HCT116 (cell line): Measurements from ENCODE around the gene MLH1. TPM values are rescaled to one million over a fixed set of nuclear protein-coding genes. Genes with fewer than 3 reads are reported as not detected.

ENCODE experiments used
- ATAC-seq: fragments of 200-7000 bp; cut with Tn5 transposase; 2 replicates; pipeline ENCODE4 v1.9.1; 2020; ENCODE audit warnings: mild to moderate bottlenecking, moderate library complexity
- BruUV-seq: library from RNA; stranded (reverse); fragments of 400-500 nt; replicated peaks from 2 replicates; lab custom pipeline; 2021; lab: Mats Ljungman, UMichigan
- CTCF ChIA-PET: fragments of 300-600 bp; sonication (Branson Sonifier 250); formaldehyde crosslinking; loops from one replicate; lab custom pipeline; 2021; ENCODE audit warnings: antibody characterized with exemption; lab: Charles Lee
- POLR2A ChIA-PET: fragments of 300-600, 350-600 bp; sonication (Branson Sonifier 250); formaldehyde crosslinking; loops from one replicate; lab custom pipeline; 2021; ENCODE audit warnings: antibody characterized with exemption; lab: Charles Lee
- RAD21 ChIA-PET, 2 experiments: fragments of 300-600 bp; sonication (Branson Sonifier 250); formaldehyde crosslinking; loops; one replicate each; lab custom pipeline; 2023; ENCODE audit warnings: low total read pairs in 2 of 2; ENCODE audit not compliant: uncharacterized antibody in 2 of 2, unreplicated experiment in 2 of 2, low non-redundant PET in 1 of 2; lab: Charles Lee
- DNase-seq: peaks from one replicate; pipeline ENCODE4 v3.0.0-alpha.2; 2010; ENCODE audit warnings: low read depth, low spot score
- H2AFZ ChIP-seq: fragments of 200-600 bp; shearing (Covaris generic), sonication (generic); 2 replicates; pipeline ENCODE4 v1.6.1; 2017; ENCODE audit warnings: low read depth, mixed run types, mixed read lengths, antibody characterized with exemption, low read length; ENCODE audit not compliant: poor library complexity, severe bottlenecking
- H3K27ac ChIP-seq: 2 replicates; pipeline ENCODE4 v1.5.1; 2012; ENCODE audit warnings: low read depth, low read length
- H3K27me3 ChIP-seq: fragments of 200-600 bp; sonication (generic); 2 replicates; pipeline ENCODE4 v1.6.1; 2016; ENCODE audit warnings: mixed run types, low read length, mixed read lengths; ENCODE audit not compliant: insufficient read depth
- H3K36me3 ChIP-seq, 2 experiments: fragments of 200-500 bp in 1 of 2; fragments of 200-600 bp in 1 of 2; sonication (Bioruptor generic) in 1 of 2; sonication (generic) in 1 of 2; 2 replicates each; pipeline versions ENCODE4 v1.5.1 to v1.6.1; 2014 to 2016; ENCODE audit warnings: low read length in 2 of 2, inconsistent platforms in 1 of 2, mixed read lengths in 1 of 2, mixed run types in 1 of 2; ENCODE audit not compliant: insufficient read depth in 2 of 2, control insufficient read depth in 1 of 2
- H3K4me1 ChIP-seq, 2 experiments: fragments of 200-600 bp in 1 of 2; sonication (generic) in 1 of 2; 2 replicates each; pipeline versions ENCODE4 v1.5.1 to v1.6.1; 2012 to 2017; ENCODE audit warnings: low read length in 2 of 2, inconsistent platforms in 1 of 2, mild to moderate bottlenecking in 1 of 2, mixed read lengths in 1 of 2, mixed run types in 1 of 2, moderate library complexity in 1 of 2; ENCODE audit not compliant: insufficient read depth in 2 of 2, control insufficient read depth in 1 of 2
- H3K4me2 ChIP-seq: fragments of 200-600 bp; sonication (generic); 2 replicates; pipeline ENCODE4 v1.6.1; 2017; ENCODE audit warnings: mixed run types, low read length, mixed read lengths
- H3K4me3 ChIP-seq, 2 experiments: fragments of 200-600 bp in 1 of 2; sonication (generic) in 1 of 2; replicated peaks in 1 of 2; 2 replicates each; pipeline ENCODE4 v1.5.1; 2011 to 2016; ENCODE audit warnings: low read length in 2 of 2, control low read depth in 1 of 2, low read depth in 1 of 2, mild to moderate bottlenecking in 1 of 2, mixed read lengths in 1 of 2, mixed run types in 1 of 2
- H3K79me2 ChIP-seq: fragments of 200-600 bp; sonication (generic); 2 replicates; pipeline ENCODE4 v1.6.1; 2017; ENCODE audit warnings: mild to moderate bottlenecking, mixed run types, low read length, moderate library complexity, mixed read lengths; ENCODE audit not compliant: insufficient read depth
- H3K9ac ChIP-seq: fragments of 200-600 bp; sonication (generic); 2 replicates; pipeline ENCODE4 v1.6.1; 2016; ENCODE audit warnings: low read length, mixed read lengths
- H3K9me2 ChIP-seq: fragments of 200-600 bp; sonication (generic), shearing (Covaris generic); 2 replicates; pipeline ENCODE4 v1.6.1; 2017; ENCODE audit warnings: mixed run types, mild to moderate bottlenecking, moderate library complexity; ENCODE audit not compliant: insufficient read depth
- H3K9me3 ChIP-seq, 2 experiments: fragments of 200-500 bp in 1 of 2; fragments of 200-600 bp in 1 of 2; sonication (Bioruptor generic) in 1 of 2; sonication (generic) in 1 of 2; 2 replicates each; pipeline ENCODE4 v1.6.1; 2014 to 2017; ENCODE audit warnings: low read length in 2 of 2, mixed read lengths in 2 of 2, inconsistent platforms in 1 of 2, low read depth in 1 of 2, mild to moderate bottlenecking in 1 of 2, mixed run types in 1 of 2, moderate library complexity in 1 of 2; ENCODE audit not compliant: control insufficient read depth in 1 of 2, insufficient read depth in 1 of 2
- H4K20me1 ChIP-seq: fragments of 200-600 bp; sonication (generic), shearing (Covaris generic); 2 replicates; pipeline ENCODE4 v1.6.1; 2017; ENCODE audit warnings: mixed run types, mild to moderate bottlenecking, moderate library complexity; ENCODE audit not compliant: insufficient read depth
- CBX3 ChIP-seq: IDR thresholded peaks from 2 replicates; pipeline ENCODE4 v1.6.1; 2012; ENCODE audit warnings: low read depth
- CEBPB ChIP-seq: IDR thresholded peaks from 2 replicates; pipeline ENCODE4 v1.6.1; 2012; ENCODE audit warnings: low read depth
- EGR1 ChIP-seq: IDR thresholded peaks from 2 replicates; pipeline ENCODE4 v1.6.1; 2012; ENCODE audit warnings: low read depth
- EZH2 ChIP-seq: fragments of 200-600 bp; sonication (generic); IDR thresholded peaks from 2 replicates; pipeline ENCODE4 v1.6.1; 2017; ENCODE audit warnings: antibody characterized with exemption, mixed run types
- POLR2AphosphoS5 ChIP-seq: IDR thresholded peaks from 2 replicates; pipeline ENCODE4 v1.6.1; 2011; ENCODE audit warnings: mild to moderate bottlenecking, low read depth, low read length, moderate library complexity
- RAD21 ChIP-seq: IDR thresholded peaks from 2 replicates; pipeline ENCODE4 v1.6.1; 2012; ENCODE audit warnings: low read depth, mild to moderate bottlenecking
- SIN3A ChIP-seq: IDR thresholded peaks from 2 replicates; pipeline ENCODE4 v1.6.1; 2012; ENCODE audit warnings: low read depth
- SP1 ChIP-seq: IDR thresholded peaks from 2 replicates; pipeline ENCODE4 v1.6.1; 2012; ENCODE audit warnings: low read depth
- SRF ChIP-seq: IDR thresholded peaks from 2 replicates; pipeline ENCODE4 v1.6.1; 2012; ENCODE audit warnings: low read depth
- TCF7L2 ChIP-seq: IDR thresholded peaks from 2 replicates; pipeline ENCODE4 v1.7.0; 2011; ENCODE audit warnings: borderline replicate concordance, inconsistent platforms; ENCODE audit not compliant: insufficient read depth, insufficient read length; ENCODE audit errors: extremely low read depth
- YY1 ChIP-seq: IDR thresholded peaks from 2 replicates; pipeline ENCODE4 v1.6.1; 2011; ENCODE audit warnings: low read length, low read depth, moderate library complexity, mild to moderate bottlenecking; ENCODE audit not compliant: insufficient replicate concordance; ENCODE audit errors: extremely low read depth
- ZFX ChIP-seq: fragments of 450-650 bp; IDR thresholded peaks from 2 replicates; pipeline ENCODE4 v1.6.1; 2017
- ZNF274 ChIP-seq: fragments of 200-500 bp; sonication (Bioruptor generic); IDR thresholded peaks from 2 replicates; pipeline ENCODE4 v1.6.1; 2014; ENCODE audit warnings: mild to moderate bottlenecking, low read depth, low read length, inconsistent platforms
- intact Hi-C: fragments of 100-400 bp; cut with micrococcal nuclease; formaldehyde crosslinking; loops from 2 replicates; pipeline ENCODE4 v1.10.0; 2022
- total RNA-seq: library from RNA; stranded (reverse); gene quantifications from one replicate; pipeline ENCODE4 v1.2.1, GENCODE V29; 2021; ENCODE audit not compliant: unreplicated experiment
- TF ChIP-seq, protein P1 (sequence below): IDR thresholded peaks from 2 replicates; pipeline ENCODE4 v1.6.1; 2012
- TF ChIP-seq, protein P2 (sequence below): IDR thresholded peaks from 2 replicates; pipeline ENCODE4 v1.6.1; 2012
- TF ChIP-seq, protein P3 (sequence below): IDR thresholded peaks from 2 replicates; pipeline ENCODE4 v1.6.1; 2012; ENCODE audit warnings: low read depth
- TF ChIP-seq, protein P4 (sequence below): IDR thresholded peaks from 2 replicates; pipeline ENCODE4 v1.6.1; 2011; ENCODE audit warnings: mild to moderate bottlenecking, low read length, moderate library complexity; ENCODE audit not compliant: insufficient replicate concordance; ENCODE audit errors: extremely low read depth

Gene MLH1
- total RNA-seq, 1 experiment from 2014 or later = 9.6 TPM

DNA sequence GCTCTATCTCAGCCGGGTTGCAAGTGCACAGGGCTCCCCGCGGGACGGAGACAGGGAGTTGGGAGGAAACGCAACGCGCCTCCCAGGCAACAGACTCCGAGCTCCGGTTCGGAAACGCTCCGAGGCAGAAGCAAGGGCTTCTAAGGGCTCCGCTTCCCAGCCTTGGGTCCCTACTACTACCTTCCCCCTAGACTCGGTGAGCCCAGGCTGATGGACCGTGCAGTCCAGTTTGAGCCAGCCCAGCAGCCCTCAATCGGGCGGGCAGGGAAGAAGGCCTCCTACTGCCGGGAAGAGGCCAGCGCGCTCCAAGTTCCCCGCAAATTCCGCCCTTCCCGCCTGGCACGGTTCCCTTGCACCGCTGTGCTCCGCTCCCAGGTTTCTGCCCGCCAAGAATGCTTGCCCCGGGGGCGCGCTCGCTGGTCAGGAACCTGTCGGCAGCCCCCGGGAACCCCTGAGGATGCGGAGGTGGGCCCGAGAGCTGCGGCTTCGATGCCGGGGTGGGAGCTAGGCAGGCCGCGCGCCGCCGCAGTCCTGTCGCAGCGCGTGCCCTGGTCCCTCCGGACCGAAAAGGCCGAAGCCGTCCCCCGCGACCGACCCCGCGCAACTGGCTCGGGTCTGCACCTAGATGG is 49.2 kb upstream of the MLH1 start:
- H3K36me3 ChIP-seq = no peaks in the 10 kb centered on the region
- intact Hi-C loops = no loop called here
- DNase-seq (no peak), ATAC-seq (no peak)
- BruUV-seq = no TSS peak
- H3K4me1 ChIP-seq = no peaks in the 10 kb centered on the region
- TF ChIP-seq SRF (no peak), SP1 (no peak), RAD21 (no peak), EZH2 (no peak), CEBPB (no peak), POLR2AphosphoS5 (no peak), ZFX (no peak), CBX3 (no peak), SIN3A (no peak), EGR1 (no peak), TCF7L2 (no peak), YY1 (no peak), ZNF274 (no peak)
- TF ChIP-seq, protein P1, sequence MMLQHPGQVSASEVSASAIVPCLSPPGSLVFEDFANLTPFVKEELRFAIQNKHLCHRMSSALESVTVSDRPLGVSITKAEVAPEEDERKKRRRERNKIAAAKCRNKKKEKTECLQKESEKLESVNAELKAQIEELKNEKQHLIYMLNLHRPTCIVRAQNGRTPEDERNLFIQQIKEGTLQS = no peak
- TF ChIP-seq, protein P2, sequence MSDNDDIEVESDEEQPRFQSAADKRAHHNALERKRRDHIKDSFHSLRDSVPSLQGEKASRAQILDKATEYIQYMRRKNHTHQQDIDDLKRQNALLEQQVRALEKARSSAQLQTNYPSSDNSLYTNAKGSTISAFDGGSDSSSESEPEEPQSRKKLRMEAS = no peak
- TF ChIP-seq, protein P3, sequence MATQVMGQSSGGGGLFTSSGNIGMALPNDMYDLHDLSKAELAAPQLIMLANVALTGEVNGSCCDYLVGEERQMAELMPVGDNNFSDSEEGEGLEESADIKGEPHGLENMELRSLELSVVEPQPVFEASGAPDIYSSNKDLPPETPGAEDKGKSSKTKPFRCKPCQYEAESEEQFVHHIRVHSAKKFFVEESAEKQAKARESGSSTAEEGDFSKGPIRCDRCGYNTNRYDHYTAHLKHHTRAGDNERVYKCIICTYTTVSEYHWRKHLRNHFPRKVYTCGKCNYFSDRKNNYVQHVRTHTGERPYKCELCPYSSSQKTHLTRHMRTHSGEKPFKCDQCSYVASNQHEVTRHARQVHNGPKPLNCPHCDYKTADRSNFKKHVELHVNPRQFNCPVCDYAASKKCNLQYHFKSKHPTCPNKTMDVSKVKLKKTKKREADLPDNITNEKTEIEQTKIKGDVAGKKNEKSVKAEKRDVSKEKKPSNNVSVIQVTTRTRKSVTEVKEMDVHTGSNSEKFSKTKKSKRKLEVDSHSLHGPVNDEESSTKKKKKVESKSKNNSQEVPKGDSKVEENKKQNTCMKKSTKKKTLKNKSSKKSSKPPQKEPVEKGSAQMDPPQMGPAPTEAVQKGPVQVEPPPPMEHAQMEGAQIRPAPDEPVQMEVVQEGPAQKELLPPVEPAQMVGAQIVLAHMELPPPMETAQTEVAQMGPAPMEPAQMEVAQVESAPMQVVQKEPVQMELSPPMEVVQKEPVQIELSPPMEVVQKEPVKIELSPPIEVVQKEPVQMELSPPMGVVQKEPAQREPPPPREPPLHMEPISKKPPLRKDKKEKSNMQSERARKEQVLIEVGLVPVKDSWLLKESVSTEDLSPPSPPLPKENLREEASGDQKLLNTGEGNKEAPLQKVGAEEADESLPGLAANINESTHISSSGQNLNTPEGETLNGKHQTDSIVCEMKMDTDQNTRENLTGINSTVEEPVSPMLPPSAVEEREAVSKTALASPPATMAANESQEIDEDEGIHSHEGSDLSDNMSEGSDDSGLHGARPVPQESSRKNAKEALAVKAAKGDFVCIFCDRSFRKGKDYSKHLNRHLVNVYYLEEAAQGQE = no peak
- TF ChIP-seq, protein P4, sequence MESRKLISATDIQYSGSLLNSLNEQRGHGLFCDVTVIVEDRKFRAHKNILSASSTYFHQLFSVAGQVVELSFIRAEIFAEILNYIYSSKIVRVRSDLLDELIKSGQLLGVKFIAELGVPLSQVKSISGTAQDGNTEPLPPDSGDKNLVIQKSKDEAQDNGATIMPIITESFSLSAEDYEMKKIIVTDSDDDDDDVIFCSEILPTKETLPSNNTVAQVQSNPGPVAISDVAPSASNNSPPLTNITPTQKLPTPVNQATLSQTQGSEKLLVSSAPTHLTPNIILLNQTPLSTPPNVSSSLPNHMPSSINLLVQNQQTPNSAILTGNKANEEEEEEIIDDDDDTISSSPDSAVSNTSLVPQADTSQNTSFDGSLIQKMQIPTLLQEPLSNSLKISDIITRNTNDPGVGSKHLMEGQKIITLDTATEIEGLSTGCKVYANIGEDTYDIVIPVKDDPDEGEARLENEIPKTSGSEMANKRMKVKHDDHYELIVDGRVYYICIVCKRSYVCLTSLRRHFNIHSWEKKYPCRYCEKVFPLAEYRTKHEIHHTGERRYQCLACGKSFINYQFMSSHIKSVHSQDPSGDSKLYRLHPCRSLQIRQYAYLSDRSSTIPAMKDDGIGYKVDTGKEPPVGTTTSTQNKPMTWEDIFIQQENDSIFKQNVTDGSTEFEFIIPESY = no peak
- H3K9me3 ChIP-seq = peaks cover 7 to 11% of the 10 kb centered on the region in 2 experiments; a peak in 3 of 4 replicates
- no peak overlapping the region for H2AFZ ChIP-seq
- CTCF ChIA-PET = no interaction called here
- no peaks in the 10 kb centered on the region for H4K20me1 ChIP-seq
- H3K9me2 ChIP-seq = no peaks in the 10 kb centered on the region
- no peak overlapping the region for H3K9ac ChIP-seq
- no peak overlapping the region for H3K27ac ChIP-seq
- POLR2A ChIA-PET = no interaction called here
- RAD21 ChIA-PET = no interaction called here
- no peak overlapping the region for H3K4me2 ChIP-seq
- H3K27me3 ChIP-seq = no peaks in the 10 kb centered on the region
- H3K4me3 ChIP-seq = no peak overlapping the region
- H3K79me2 ChIP-seq = no peaks in the 10 kb centered on the region
